ENCODE measurements around the gene UBE2J2.

DNA sequence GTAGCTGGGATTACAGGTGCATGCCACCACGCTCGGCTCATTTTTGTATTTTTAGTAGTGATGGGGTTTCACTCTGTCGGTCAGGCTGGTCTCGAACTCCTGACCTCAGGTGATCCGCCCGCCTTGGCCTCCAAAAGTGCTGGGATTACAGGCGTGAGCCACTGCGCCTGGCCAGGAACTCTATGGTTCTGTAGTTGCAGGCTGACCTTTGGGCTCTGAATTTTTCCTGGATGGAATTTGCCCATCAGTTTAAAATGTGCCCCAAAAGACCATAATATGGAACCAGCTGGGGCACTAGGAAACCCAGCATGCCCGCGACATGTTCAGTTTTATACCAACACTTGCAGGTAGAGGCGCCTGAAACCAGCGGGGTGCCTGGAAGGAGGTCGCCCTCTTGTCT is 5.0 kb upstream of the UBE2J2 start:
- TF ChIP-seq EZH2 (IDR thresholded peaks at IDR 0.05; ENCODE audit: insufficient read depth, poor library complexity, severe bottlenecking) (no peak), EZH2phosphoT487 (IDR thresholded peaks at IDR 0.05; ENCODE audit: insufficient read depth, low read depth) (no peak)
